SK-N-SH (cell line): ENCODE data around the gene FOXP1. TPM values are rescaled to one million over a fixed set of nuclear protein-coding genes. Genes with fewer than 3 reads are reported as not detected.

Experiments used
- CTCF ChIA-PET: fragments of 300-600, 350-600 bp; formaldehyde crosslinking; extraction: SDS; loops from one replicate; lab custom pipeline; 2021; lab: Yijun Ruan, JAX
- POLR2A ChIA-PET: fragments of 350-600 bp; sonication (Branson Sonifier 250); formaldehyde crosslinking; extraction: SDS; loops from one replicate; lab custom pipeline; 2020; ENCODE audit warnings: antibody characterized with exemption, inconsistent platforms; lab: Yijun Ruan, JAX
- DNase-seq: peaks from one replicate; pipeline ENCODE4 v3.0.0; 2012
- H2AFZ ChIP-seq: fragments of 200-600 bp; sonication (generic); 2 replicates; pipeline ENCODE4 v1.8.1; 2016; ENCODE audit warnings: antibody characterized with exemption, mild to moderate bottlenecking, low read depth
- H3F3A ChIP-seq: fragments of 200-600 bp; sonication (generic); replicated peaks from 2 replicates; pipeline ENCODE3; 2016; ENCODE audit warnings: antibody characterized with exemption, mild to moderate bottlenecking; ENCODE audit not compliant: insufficient read depth
- H3K27ac ChIP-seq, 2 experiments: fragments of 200-500 bp in 1 of 2; fragments of 200-600 bp in 1 of 2; sonication (Bioruptor generic) in 1 of 2; sonication (generic), shearing (Covaris generic) in 1 of 2; 2 replicates each; pipeline versions ENCODE4 v1.5.1 to v1.6.1; 2014 to 2016; ENCODE audit warnings: low read depth in 2 of 2, inconsistent platforms in 1 of 2, low read length in 1 of 2, mild to moderate bottlenecking in 1 of 2, mixed read lengths in 1 of 2
- H3K27me3 ChIP-seq: fragments of 200-600 bp; sonication (generic), shearing (Covaris generic); 2 replicates; pipeline ENCODE4 v1.6.1; 2016; ENCODE audit warnings: mixed run types; ENCODE audit not compliant: insufficient read depth
- H3K36me3 ChIP-seq, 2 experiments: fragments of 200-500 bp in 1 of 2; fragments of 200-600 bp in 1 of 2; sonication (Bioruptor generic) in 1 of 2; sonication (generic) in 1 of 2; replicated peaks in 1 of 2; 2 replicates each; pipeline versions ENCODE3 to v1.5.1; 2014 to 2016; ENCODE audit warnings: low read length in 1 of 2, mild to moderate bottlenecking in 1 of 2; ENCODE audit not compliant: insufficient read depth in 2 of 2, control insufficient read depth in 1 of 2
- H3K4me1 ChIP-seq, 2 experiments: fragments of 200-500 bp in 1 of 2; fragments of 200-600 bp in 1 of 2; sonication (Bioruptor generic) in 1 of 2; sonication (generic), shearing (Covaris generic) in 1 of 2; 2 replicates each; pipeline versions ENCODE4 v1.5.1 to v1.6.1; 2014 to 2016; ENCODE audit warnings: low read depth in 1 of 2, low read length in 1 of 2, mixed run types in 1 of 2; ENCODE audit not compliant: insufficient read depth in 2 of 2, control insufficient read depth in 1 of 2
- H3K4me2 ChIP-seq: fragments of 200-600 bp; sonication (generic), shearing (Covaris generic); 2 replicates; pipeline ENCODE4 v1.6.1; 2017; ENCODE audit warnings: mixed run types
- H3K4me3 ChIP-seq, 2 experiments: fragments of 200-500 bp in 1 of 2; fragments of 200-600 bp in 1 of 2; sonication (Bioruptor generic) in 1 of 2; sonication (generic), shearing (Covaris generic) in 1 of 2; 2 replicates each; pipeline versions ENCODE4 v1.5.1 to v1.8.1; 2014 to 2016; ENCODE audit warnings: low read depth in 2 of 2, inconsistent platforms in 1 of 2, low read length in 1 of 2, mild to moderate bottlenecking in 1 of 2, mixed read lengths in 1 of 2, moderate library complexity in 1 of 2
- H3K79me2 ChIP-seq: fragments of 200-600 bp; sonication (generic); 2 replicates; pipeline ENCODE4 v1.8.1; 2017; ENCODE audit warnings: mild to moderate bottlenecking; ENCODE audit not compliant: insufficient read depth
- H3K9ac ChIP-seq: fragments of 200-600 bp; sonication (generic); 2 replicates; pipeline ENCODE4 v1.6.1; 2017; ENCODE audit warnings: mixed run types
- H3K9me2 ChIP-seq: fragments of 200-600 bp; sonication (generic); 2 replicates; pipeline ENCODE4 v1.6.1; 2017; ENCODE audit warnings: mixed run types
- H3K9me3 ChIP-seq: fragments of 200-600 bp; sonication (generic); 2 replicates; pipeline ENCODE4 v1.6.1; 2017; ENCODE audit warnings: mixed run types, mild to moderate bottlenecking, moderate library complexity
- H4K20me1 ChIP-seq: fragments of 200-600 bp; sonication (generic); 2 replicates; pipeline ENCODE4 v1.6.1; 2017; ENCODE audit warnings: mild to moderate bottlenecking, mixed run types; ENCODE audit not compliant: insufficient read depth
- ELF1 ChIP-seq: IDR thresholded peaks from 2 replicates; pipeline ENCODE4 v1.4.0; 2012
- EP300 ChIP-seq, 2 experiments: IDR thresholded peaks; 2 replicates each; pipeline versions ENCODE4 v1.4.0 to v1.6.1; 2012; ENCODE audit warnings: borderline replicate concordance in 1 of 2, low read depth in 1 of 2, low read length in 1 of 2
- FOXM1 ChIP-seq: IDR thresholded peaks from 2 replicates; pipeline ENCODE4 v1.4.0; 2012; ENCODE audit warnings: low read depth, mild to moderate bottlenecking
- GABPA ChIP-seq: IDR thresholded peaks from 2 replicates; pipeline ENCODE4 v1.4.0; 2012; ENCODE audit warnings: low read depth, mild to moderate bottlenecking
- GATA2 ChIP-seq: sonication (generic); formaldehyde crosslinking; IDR thresholded peaks from 2 replicates; pipeline ENCODE4 v1.5.0; 2020; ENCODE audit warnings: mild to moderate bottlenecking, missing genetic modification reagents
- JUND ChIP-seq: IDR thresholded peaks from 2 replicates; pipeline ENCODE4 v1.4.0; 2012
- MXI1 ChIP-seq: IDR thresholded peaks from 2 replicates; pipeline ENCODE4 v1.6.1; 2012; ENCODE audit warnings: mild to moderate bottlenecking, low read depth, low read length, improper control_type of control experiment
- NFIC ChIP-seq: IDR thresholded peaks from 2 replicates; pipeline ENCODE4 v1.4.0; 2012; ENCODE audit warnings: borderline replicate concordance
- POLR2AphosphoS5 ChIP-seq: IDR thresholded peaks from 2 replicates; pipeline ENCODE4 v1.6.1; 2012; ENCODE audit warnings: low read depth, low read length
- RCOR1 ChIP-seq: fragments of 150-350 bp; IDR thresholded peaks from 2 replicates; pipeline ENCODE4 v1.6.1; 2017; ENCODE audit warnings: antibody characterized with exemption, low read length
- RXRA ChIP-seq: IDR thresholded peaks from 2 replicates; pipeline ENCODE4 v1.4.0; 2012; ENCODE audit warnings: low read depth, mild to moderate bottlenecking, borderline replicate concordance
- SMC3 ChIP-seq: IDR thresholded peaks from 2 replicates; pipeline ENCODE4 v1.6.1; 2012; ENCODE audit warnings: low read depth, low read length, improper control_type of control experiment
- TAF1 ChIP-seq: IDR thresholded peaks from 2 replicates; pipeline ENCODE4 v1.6.1; 2012; ENCODE audit warnings: low read depth, mild to moderate bottlenecking, low read length, moderate library complexity, borderline replicate concordance
- TCF12 ChIP-seq: IDR thresholded peaks from 2 replicates; pipeline ENCODE4 v1.4.0; 2012
- USF2 ChIP-seq: fragments of 150-350 bp; IDR thresholded peaks from 2 replicates; pipeline ENCODE4 v1.6.1; 2017; ENCODE audit warnings: antibody characterized with exemption, low read length, low read depth, borderline replicate concordance
- WGBS: methylation state at CpG from one replicate; pipeline ENCODE4 v1.1.6; 2017; ENCODE audit warnings: low lambda C conversion rate; 5-methylcytosine and 5-hydroxymethylcytosine counted together
- polyA plus RNA-seq, 3 experiments: library from polyadenylated mRNA; depleted of rRNA; stranded (reverse); fragments of >200 nt; gene quantifications; 2 replicates each; pipeline ENCODE4 v1.2.3, GENCODE V29; 2012
- TF ChIP-seq, protein P1 (sequence below): IDR thresholded peaks from 2 replicates; pipeline ENCODE4 v1.4.0; 2012; ENCODE audit warnings: low read depth, borderline replicate concordance
- TF ChIP-seq, protein P2 (sequence below): fragments of 200-600 bp; sonication (generic); IDR thresholded peaks from 2 replicates; pipeline ENCODE4 v1.6.1; 2017; ENCODE audit warnings: antibody characterized with exemption, mild to moderate bottlenecking, moderate library complexity
- TF ChIP-seq, protein P3 (sequence below): IDR thresholded peaks from 2 replicates; pipeline ENCODE4 v1.6.1; 2012; ENCODE audit warnings: mild to moderate bottlenecking, low read depth, low read length, moderate library complexity

Gene FOXP1
- polyA plus RNA-seq, 1 of the 3 experiments (the other 2 are of a cell fraction): 8.8 TPM

DNA sequence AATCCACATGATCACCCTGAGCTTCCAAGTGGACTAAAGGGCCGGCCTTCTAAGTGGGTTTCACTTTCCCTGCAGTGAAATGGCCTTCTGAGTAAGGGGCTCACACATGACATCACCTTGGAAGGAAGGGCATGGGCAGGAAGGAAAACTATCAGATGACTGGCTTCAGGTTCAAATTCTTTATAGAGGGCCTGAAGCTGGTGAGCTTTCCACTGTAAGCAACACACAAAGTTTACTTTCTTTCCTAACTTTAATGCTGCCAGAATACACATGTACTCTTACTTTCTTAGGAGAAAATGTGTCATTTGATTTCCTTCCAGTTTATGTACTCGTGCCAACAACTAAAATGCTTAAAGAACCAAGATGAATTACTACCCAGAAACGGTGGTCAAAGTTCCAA is 475.6 kb downstream of the FOXP1 start:
- H3K9me3 ChIP-seq: no peaks in the 10 kb centered on the region
- H3K4me3 ChIP-seq: 0 out of 4 replicates have a peak overlapping the region, but pooled peaks of 1 of the 2 experiments have one; percentile 27
- peaks cover 16 to 45% of the 10 kb centered on the region in 2 experiments for H3K4me1 ChIP-seq
- TF ChIP-seq POLR2AphosphoS5 (no peak), TCF12 (no peak), JUND (no peak), RXRA (no peak), EP300 (IDR thresholded peaks at IDR 0.05; ENCODE audit: borderline replicate concordance in 1 of 2, low read depth in 1 of 2, low read length in 1 of 2) (no peak), TAF1 (no peak), RCOR1 (no peak), SMC3 (no peak)
- TF ChIP-seq, protein P1, sequence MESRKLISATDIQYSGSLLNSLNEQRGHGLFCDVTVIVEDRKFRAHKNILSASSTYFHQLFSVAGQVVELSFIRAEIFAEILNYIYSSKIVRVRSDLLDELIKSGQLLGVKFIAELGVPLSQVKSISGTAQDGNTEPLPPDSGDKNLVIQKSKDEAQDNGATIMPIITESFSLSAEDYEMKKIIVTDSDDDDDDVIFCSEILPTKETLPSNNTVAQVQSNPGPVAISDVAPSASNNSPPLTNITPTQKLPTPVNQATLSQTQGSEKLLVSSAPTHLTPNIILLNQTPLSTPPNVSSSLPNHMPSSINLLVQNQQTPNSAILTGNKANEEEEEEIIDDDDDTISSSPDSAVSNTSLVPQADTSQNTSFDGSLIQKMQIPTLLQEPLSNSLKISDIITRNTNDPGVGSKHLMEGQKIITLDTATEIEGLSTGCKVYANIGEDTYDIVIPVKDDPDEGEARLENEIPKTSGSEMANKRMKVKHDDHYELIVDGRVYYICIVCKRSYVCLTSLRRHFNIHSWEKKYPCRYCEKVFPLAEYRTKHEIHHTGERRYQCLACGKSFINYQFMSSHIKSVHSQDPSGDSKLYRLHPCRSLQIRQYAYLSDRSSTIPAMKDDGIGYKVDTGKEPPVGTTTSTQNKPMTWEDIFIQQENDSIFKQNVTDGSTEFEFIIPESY: no peak
- 67% methylated on average over 3 of the region's 3 CpGs for WGBS
- peaks cover 52% of the 10 kb centered on the region for H3F3A ChIP-seq
- peak overlapping the region in 1 of 2 experiments; percentile 95; a peak in 2 of 4 replicates for H3K27ac ChIP-seq
- CTCF ChIA-PET: no interaction called here
- peaks cover 52% of the 10 kb centered on the region for H3K79me2 ChIP-seq
- H2AFZ ChIP-seq: no peak overlapping the region
- POLR2A ChIA-PET: no interaction called here
- peak overlapping the region; percentile 53 for H3K4me2 ChIP-seq
- H3K27me3 ChIP-seq: no peaks in the 10 kb centered on the region
- no peaks in the 10 kb centered on the region for H4K20me1 ChIP-seq
- DNase-seq: no peak
- H3K9me2 ChIP-seq: no peaks in the 10 kb centered on the region
- peak overlapping the region; percentile 33; the same call in 1 of the 2 replicates for H3K9ac ChIP-seq
- H3K36me3 ChIP-seq: peaks cover 6 to 11% of the 10 kb centered on the region in 2 experiments

DNA sequence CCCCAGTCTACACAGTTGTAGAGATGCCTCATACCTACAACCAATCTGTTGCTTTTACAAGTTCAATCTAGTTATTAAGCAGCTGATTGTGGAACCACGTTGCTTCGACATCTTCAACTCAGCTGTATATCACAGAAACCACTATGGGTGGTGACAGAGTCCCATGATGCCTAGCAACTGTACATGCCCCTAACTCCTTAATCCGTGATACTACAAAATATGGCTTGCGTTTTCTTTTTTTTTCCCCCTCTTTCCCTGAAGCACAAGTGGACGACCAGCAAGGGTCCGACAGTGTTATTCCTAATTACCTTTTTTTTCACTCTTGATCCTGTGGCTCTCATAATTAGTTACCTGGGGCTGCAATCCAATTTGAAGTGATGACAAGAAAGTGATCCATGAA is 478.6 kb downstream of the FOXP1 start:
- Histone ChIP-seq H3K27me3 (no peaks in the 10 kb centered on the region), H3K4me3 (no peak overlapping the region), H2AFZ (no peak overlapping the region), H3K79me2 (peaks cover 52% of the 10 kb centered on the region), H3K9me2 (no peaks in the 10 kb centered on the region), H3K27ac (peak overlapping the region in 1 of 2 experiments; percentile 96; a peak in 2 of 4 replicates), H3K9me3 (no peaks in the 10 kb centered on the region), H4K20me1 (no peaks in the 10 kb centered on the region), H3K36me3 (no peaks in the 10 kb centered on the region), H3F3A (peaks cover 73% of the 10 kb centered on the region), H3K4me2 (no peak overlapping the region), H3K9ac (no peak overlapping the region), H3K4me1 (peaks cover 41 to 64% of the 10 kb centered on the region in 2 experiments)
- DNase-seq: no peak
- CTCF ChIA-PET: no interaction called here
- 89% methylated on average over 6 of the region's 6 CpGs for WGBS
- POLR2A ChIA-PET: no interaction called here
- TF ChIP-seq GATA2 (CRISPR knock-in tag): no peak
- TF ChIP-seq, protein P1: no peak
- TF ChIP-seq GABPA: no peak
- TF ChIP-seq, protein P2, sequence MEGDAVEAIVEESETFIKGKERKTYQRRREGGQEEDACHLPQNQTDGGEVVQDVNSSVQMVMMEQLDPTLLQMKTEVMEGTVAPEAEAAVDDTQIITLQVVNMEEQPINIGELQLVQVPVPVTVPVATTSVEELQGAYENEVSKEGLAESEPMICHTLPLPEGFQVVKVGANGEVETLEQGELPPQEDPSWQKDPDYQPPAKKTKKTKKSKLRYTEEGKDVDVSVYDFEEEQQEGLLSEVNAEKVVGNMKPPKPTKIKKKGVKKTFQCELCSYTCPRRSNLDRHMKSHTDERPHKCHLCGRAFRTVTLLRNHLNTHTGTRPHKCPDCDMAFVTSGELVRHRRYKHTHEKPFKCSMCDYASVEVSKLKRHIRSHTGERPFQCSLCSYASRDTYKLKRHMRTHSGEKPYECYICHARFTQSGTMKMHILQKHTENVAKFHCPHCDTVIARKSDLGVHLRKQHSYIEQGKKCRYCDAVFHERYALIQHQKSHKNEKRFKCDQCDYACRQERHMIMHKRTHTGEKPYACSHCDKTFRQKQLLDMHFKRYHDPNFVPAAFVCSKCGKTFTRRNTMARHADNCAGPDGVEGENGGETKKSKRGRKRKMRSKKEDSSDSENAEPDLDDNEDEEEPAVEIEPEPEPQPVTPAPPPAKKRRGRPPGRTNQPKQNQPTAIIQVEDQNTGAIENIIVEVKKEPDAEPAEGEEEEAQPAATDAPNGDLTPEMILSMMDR: no peak
- TF ChIP-seq, protein P3, sequence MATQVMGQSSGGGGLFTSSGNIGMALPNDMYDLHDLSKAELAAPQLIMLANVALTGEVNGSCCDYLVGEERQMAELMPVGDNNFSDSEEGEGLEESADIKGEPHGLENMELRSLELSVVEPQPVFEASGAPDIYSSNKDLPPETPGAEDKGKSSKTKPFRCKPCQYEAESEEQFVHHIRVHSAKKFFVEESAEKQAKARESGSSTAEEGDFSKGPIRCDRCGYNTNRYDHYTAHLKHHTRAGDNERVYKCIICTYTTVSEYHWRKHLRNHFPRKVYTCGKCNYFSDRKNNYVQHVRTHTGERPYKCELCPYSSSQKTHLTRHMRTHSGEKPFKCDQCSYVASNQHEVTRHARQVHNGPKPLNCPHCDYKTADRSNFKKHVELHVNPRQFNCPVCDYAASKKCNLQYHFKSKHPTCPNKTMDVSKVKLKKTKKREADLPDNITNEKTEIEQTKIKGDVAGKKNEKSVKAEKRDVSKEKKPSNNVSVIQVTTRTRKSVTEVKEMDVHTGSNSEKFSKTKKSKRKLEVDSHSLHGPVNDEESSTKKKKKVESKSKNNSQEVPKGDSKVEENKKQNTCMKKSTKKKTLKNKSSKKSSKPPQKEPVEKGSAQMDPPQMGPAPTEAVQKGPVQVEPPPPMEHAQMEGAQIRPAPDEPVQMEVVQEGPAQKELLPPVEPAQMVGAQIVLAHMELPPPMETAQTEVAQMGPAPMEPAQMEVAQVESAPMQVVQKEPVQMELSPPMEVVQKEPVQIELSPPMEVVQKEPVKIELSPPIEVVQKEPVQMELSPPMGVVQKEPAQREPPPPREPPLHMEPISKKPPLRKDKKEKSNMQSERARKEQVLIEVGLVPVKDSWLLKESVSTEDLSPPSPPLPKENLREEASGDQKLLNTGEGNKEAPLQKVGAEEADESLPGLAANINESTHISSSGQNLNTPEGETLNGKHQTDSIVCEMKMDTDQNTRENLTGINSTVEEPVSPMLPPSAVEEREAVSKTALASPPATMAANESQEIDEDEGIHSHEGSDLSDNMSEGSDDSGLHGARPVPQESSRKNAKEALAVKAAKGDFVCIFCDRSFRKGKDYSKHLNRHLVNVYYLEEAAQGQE: no peak
- no peak for TF ChIP-seq USF2
- TF ChIP-seq NFIC: no peak
- TF ChIP-seq ELF1: no peak
- no peak for TF ChIP-seq RCOR1
- TF ChIP-seq MXI1: no peak
- no peak for TF ChIP-seq FOXM1
